T-helper 9 cell (primary cell): ENCODE results near the gene FGR.
"Not testable (repeated sequence)": the region's sequence is repeated elsewhere in the genome, so short reads cannot be mapped to it uniquely, and the experiment has no call there.

Source experiments
- DNase-seq: peaks from one replicate; pipeline ENCODE4 v3.0.0-alpha.2; 2020

FGR gene

GRCh38 chr1:27634177-27634984 is 604 bp downstream of the FGR start:
- peak; percentile 50 for DNase-seq

DNA sequence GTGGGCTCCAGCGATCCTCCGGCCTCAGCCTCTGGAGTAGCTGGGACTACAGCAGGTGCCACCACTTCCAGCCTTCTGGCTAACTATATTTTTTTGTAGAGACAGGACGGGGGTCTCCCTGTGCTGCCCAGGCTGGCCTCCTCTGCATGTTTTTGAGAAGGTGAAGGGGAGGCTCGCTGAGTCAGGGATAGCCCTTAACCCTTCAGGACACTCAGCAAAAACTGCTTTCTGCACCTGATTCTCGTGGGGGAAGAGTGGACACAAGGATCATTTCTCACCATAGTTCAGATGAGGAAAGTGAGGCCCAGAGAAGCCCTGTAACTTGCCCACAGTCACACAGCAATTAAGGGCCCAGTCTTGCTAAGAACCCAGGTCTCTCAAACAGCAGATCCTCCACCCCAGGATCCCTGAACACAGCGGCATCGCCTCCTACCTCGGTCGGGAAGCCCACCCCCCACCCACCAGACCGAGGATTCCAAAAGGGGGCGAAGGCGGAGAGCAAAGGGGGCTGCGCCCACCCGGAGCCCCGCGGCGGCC is 1.3 kb downstream of the FGR start:
- DNase-seq: no peak

DNA sequence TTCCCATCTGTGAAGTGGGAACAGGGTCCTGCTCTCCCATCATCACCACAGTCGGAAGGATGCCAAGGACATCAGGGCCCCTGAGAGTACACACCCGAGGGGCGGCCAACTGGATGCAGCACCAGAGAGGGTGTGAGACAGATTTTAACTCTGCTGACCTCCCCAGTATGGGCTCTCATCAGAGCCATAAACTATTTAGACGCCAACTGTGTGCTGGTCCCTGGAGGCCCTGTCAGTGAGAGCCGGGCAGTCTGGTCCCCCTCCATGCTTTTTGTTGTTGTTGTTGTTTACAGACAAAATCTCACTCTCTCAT is 1.7 kb downstream of the FGR start:
- no peak for DNase-seq

- no peak for DNase-seq
These were observed 2.3 kb downstream of the FGR start for GRCh38 chr1:27632387-27633297.

GRCh38 chr1:27630859-27631491 is 4.0 kb downstream of the FGR start:
- DNase-seq: no peak

- DNase-seq: no peak
These were observed 6.3 kb downstream of the FGR start for GRCh38 chr1:27628712-27629111.

- not testable (repeated sequence) for DNase-seq
These were observed 7.3 kb downstream of the FGR start for GRCh38 chr1:27627733-27628132.

- no peak for DNase-seq
These were observed 7.9 kb downstream of the FGR start for GRCh38 chr1:27627061-27627460.

- no peak for DNase-seq
These were observed 8.7 kb downstream of the FGR start for GRCh38 chr1:27626031-27626935.

GRCh38 chr1:27624467-27625178 is 10.4 kb downstream of the FGR start:
- no peak for DNase-seq

DNA sequence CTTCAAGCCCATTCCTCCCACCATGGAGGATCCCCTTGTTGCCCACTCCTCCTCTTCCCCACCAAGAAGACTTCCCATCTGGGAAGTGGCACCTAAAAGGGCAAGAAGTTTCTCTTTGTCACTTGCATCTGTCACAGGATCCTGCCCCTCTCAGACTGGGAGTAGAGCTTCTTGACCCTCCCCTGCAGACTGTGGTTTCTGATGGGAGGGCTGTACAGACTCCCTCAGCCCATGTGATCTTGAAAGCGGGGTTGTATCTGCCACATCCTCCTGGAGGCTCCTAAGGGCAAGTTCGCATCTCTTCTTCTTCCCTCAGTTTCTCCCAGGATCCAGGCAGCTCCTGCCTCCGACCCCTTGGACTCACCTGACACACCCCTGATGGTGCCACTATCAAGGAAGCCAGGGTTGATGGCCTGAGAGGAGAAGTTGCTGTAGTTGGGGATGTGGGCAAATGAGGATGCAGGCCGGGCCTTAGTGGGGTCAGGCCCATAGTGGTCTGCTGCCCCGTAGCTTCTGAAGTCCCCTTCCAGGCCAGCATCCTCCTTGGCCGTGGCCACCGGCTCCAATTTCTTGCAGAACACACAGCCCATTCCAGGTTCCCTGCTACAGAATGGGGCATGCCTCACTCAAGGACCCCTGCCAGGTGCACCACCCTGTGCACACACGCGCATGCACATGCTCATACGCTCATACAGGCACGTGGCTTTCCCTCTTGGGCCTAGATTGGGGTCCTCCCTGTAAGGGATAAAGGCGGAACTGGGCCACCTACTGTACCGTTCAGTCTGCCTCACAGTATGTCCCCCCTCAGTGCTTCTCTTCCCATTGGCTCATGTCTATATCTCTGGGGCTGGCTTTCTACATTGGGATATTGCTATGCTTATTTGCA is 11.4 kb downstream of the FGR start:
- DNase-seq: no peak

DNA sequence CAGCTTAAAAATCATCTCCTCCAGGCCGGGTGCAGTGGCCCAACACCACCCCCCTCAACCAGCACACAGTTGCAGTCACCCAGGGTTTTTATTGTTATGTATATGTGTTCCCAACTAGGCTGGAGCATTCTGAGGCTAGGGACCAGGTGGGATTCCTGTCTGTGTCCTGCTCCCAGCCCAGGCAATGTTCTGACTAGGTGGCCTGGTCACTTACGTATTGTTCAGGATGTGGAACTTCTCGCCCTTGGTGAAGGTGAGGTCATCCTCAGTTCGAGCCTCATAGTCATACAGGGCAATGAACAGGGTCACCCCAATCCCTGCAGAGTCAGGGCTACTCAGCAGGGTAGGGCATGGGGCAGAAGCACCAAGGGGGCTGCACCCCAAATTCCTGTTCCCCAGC is 12.2 kb downstream of the FGR start:
- DNase-seq: no peak

- DNase-seq: no peak
These were observed 13.7 kb downstream of the FGR start for GRCh38 chr1:27621051-27621920.

- DNase-seq: not testable (repeated sequence)
These were observed 15.1 kb downstream of the FGR start for GRCh38 chr1:27619782-27620438.

DNA sequence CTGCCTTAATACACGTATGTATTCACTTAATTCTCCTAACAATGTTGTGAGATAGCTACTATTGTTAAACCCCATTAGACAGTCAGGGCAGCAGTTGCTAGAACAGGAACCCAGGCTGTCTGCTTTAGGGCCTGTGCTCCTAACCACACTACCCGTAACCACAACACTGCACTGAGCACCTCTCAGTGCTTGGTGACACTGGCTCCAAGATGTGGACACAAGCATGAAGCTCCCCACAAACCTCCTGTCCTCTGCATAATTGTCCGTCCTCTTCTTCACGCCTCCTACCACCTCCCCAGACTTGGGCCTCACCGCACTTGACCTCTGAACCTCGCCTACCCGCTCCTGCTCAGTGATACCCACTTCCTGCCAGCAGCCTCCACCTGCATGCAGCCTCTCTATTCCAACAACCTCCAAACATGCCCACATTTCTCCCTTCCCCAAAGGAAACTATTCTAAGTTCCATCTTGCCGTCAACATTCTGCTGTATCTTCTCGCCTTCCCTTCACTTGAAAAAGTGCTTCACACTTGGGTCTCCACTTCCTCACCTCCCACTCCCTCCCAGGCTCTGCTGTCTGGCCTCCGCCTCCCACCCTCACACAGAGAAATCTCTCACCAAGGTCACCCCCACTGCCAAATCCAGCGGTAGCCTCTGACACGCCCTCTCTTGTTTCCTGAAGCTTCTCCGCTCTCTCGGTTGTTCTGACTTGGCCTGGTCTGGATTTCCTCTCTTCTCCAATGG is 16.5 kb downstream of the FGR start:
- peak; percentile 27 for DNase-seq

DNA sequence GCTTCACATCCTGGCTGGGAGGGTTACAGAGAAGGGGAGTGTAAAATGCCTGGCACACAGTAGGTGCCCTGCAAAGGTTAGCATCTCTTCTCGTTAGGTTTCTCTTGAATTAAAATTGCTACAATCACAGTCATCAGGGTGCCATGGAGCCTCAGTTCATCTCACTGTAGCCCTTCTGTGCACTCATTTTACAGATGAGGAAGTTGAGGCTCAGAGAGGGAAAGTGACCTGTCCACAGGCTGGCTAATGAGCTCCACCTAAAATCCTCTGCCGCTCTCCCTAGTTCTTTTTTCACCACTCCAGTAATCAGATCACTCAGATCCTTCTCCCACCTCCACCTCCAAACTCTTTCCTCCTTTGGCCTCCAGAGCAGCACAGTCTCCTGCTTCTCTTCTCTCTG is 17.6 kb downstream of the FGR start:
- DNase-seq: no peak

DNA sequence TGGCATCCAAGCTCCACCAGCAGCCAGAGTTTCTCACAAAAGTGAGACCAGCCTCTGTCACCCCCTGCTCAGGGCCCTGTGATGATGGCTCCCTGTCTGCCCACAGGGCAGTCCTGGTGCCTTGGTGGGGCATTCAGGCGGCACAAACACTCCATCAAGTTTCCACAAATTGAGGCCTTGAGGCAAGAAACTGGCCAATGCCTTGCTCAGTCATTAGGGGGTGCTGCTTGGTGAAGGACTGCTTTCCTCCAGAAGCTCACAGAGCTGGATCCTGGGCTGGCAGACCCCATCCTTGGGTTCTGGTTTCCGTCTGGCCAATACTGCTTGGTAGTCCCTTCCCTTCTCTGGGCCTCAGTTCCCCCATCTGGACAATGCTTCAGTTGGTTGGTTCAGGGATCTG is 18.5 kb downstream of the FGR start:
- DNase-seq: no peak
